SK-N-SH treated with all-trans-retinoic acid at 6 μM for 48 hours (cell line): Measurements from ENCODE around the gene KLHL5.
A peak's percentile ranks its signal among the peaks of the same experiment; 100 is the strongest.
"Not testable (repeated sequence)": the region's sequence is repeated elsewhere in the genome, so short reads cannot be mapped to it uniquely, and the experiment has no call there.

ENCODE experiments used
- ATAC-seq: fragments of 200-7000 bp; cut with Tn5 transposase; 3 replicates; pipeline ENCODE4 v1.9.1; 2020; ENCODE audit warnings: mild to moderate bottlenecking, moderate library complexity
- BACH2 ChIP-seq: fragments of 250-450 bp; sonication (Bioruptor Pico); IDR thresholded peaks from 2 replicates; pipeline ENCODE4 v1.9.0; 2021; ENCODE audit warnings: mild to moderate bottlenecking, borderline replicate concordance
- CREB5 ChIP-seq: fragments of 250-450 bp; sonication (Bioruptor Pico); IDR thresholded peaks from 2 replicates; pipeline ENCODE4 v1.5.1; 2020; ENCODE audit warnings: low read depth, mild to moderate bottlenecking, moderate library complexity
- CSDC2 ChIP-seq: fragments of 250-450 bp; sonication (Bioruptor Pico); IDR thresholded peaks from 2 replicates; pipeline ENCODE4 v1.5.0; 2020; ENCODE audit warnings: mild to moderate bottlenecking, moderate library complexity
- CSRNP3 ChIP-seq: fragments of 250-450 bp; sonication (Bioruptor Pico); IDR thresholded peaks from 2 replicates; pipeline ENCODE4 v1.5.1; 2021; ENCODE audit warnings: mild to moderate bottlenecking, moderate library complexity
- ESRRG ChIP-seq: fragments of 250-450 bp; sonication (Bioruptor Pico); IDR thresholded peaks from 2 replicates; pipeline ENCODE4 v1.6.1; 2021; ENCODE audit warnings: mild to moderate bottlenecking
- GLIS3 ChIP-seq: fragments of 250-450 bp; sonication (Bioruptor Pico); IDR thresholded peaks from 2 replicates; pipeline ENCODE4 v1.5.0; 2020; ENCODE audit warnings: mild to moderate bottlenecking, moderate library complexity
- ISL1 ChIP-seq: fragments of 250-450 bp; sonication (Bioruptor Pico); IDR thresholded peaks from 2 replicates; pipeline ENCODE4 v2.1.2; 2022; ENCODE audit warnings: mild to moderate bottlenecking, moderate library complexity
- OSR1 ChIP-seq: fragments of 250-450 bp; sonication (Bioruptor Pico); IDR thresholded peaks from 2 replicates; pipeline ENCODE4 v1.8.0; 2022; ENCODE audit warnings: moderate library complexity, mild to moderate bottlenecking, inconsistent platforms
- POU6F1 ChIP-seq: fragments of 250-450 bp; sonication (Bioruptor Pico); IDR thresholded peaks from 2 replicates; pipeline ENCODE4 v1.8.0; 2021; ENCODE audit warnings: low read depth, mild to moderate bottlenecking, moderate library complexity, borderline replicate concordance
- RARB ChIP-seq: fragments of 250-450 bp; sonication (Bioruptor Pico); IDR thresholded peaks from 2 replicates; pipeline ENCODE4 v1.8.0; 2021; ENCODE audit warnings: mild to moderate bottlenecking, moderate library complexity
- SNAI2 ChIP-seq: fragments of 250-450 bp; sonication (Bioruptor Pico); IDR thresholded peaks from 2 replicates; pipeline ENCODE4 v1.5.0; 2020; ENCODE audit warnings: mild to moderate bottlenecking, moderate library complexity
- TCF4 ChIP-seq: fragments of 250-450 bp; sonication (Bioruptor Pico); IDR thresholded peaks from 2 replicates; pipeline ENCODE4 v1.8.0; 2021; ENCODE audit warnings: mild to moderate bottlenecking, moderate library complexity, borderline replicate concordance
- TOX ChIP-seq: fragments of 250-450 bp; sonication (Bioruptor Pico); IDR thresholded peaks from 2 replicates; pipeline ENCODE4 v1.8.0; 2021; ENCODE audit warnings: mild to moderate bottlenecking, moderate library complexity, borderline replicate concordance
- TSHZ2 ChIP-seq: fragments of 250-450 bp; sonication (Bioruptor Pico); IDR thresholded peaks from 2 replicates; pipeline ENCODE4 v1.5.0; 2020; ENCODE audit warnings: mild to moderate bottlenecking, moderate library complexity
- ZC3H10 ChIP-seq: fragments of 250-450 bp; sonication (Bioruptor Pico); IDR thresholded peaks from 2 replicates; pipeline ENCODE4 v1.5.1; 2021; ENCODE audit warnings: mild to moderate bottlenecking, moderate library complexity
- ZFP3 ChIP-seq: fragments of 250-450 bp; sonication (Bioruptor Pico); IDR thresholded peaks from 2 replicates; pipeline ENCODE4 v1.5.0; 2020; ENCODE audit warnings: mild to moderate bottlenecking, moderate library complexity
- ZFP30 ChIP-seq: fragments of 450-650 bp; formaldehyde crosslinking; IDR thresholded peaks from 2 replicates; pipeline ENCODE4 v1.5.0; 2022; ENCODE audit warnings: mild to moderate bottlenecking, moderate library complexity
- ZNF565 ChIP-seq: fragments of 450-650 bp; formaldehyde crosslinking; conservative IDR thresholded peaks from 2 replicates; pipeline ENCODE4 v1.5.0; 2020; ENCODE audit warnings: low read depth, mild to moderate bottlenecking, moderate library complexity
- ZNF70 ChIP-seq: fragments of 450-650 bp; formaldehyde crosslinking; IDR thresholded peaks from 2 replicates; pipeline ENCODE4 v1.5.0; 2020; ENCODE audit warnings: mild to moderate bottlenecking, moderate library complexity
- ZNF8 ChIP-seq: fragments of 450-650 bp; formaldehyde crosslinking; IDR thresholded peaks from 2 replicates; pipeline ENCODE4 v1.5.0; 2020; ENCODE audit warnings: mild to moderate bottlenecking, moderate library complexity

The KLHL5 gene

GRCh38 chr4:39026096-39026495 is 35.9 kb upstream of the KLHL5 start:
- ATAC-seq: no peak
- TF ChIP-seq ISL1 (CRISPR knock-in tag) (no peak), ESRRG (no peak), SNAI2 (CRISPR knock-in tag) (no peak), ZNF70 (CRISPR knock-in tag) (no peak), TSHZ2 (CRISPR knock-in tag) (no peak), ZFP3 (no peak)

DNA sequence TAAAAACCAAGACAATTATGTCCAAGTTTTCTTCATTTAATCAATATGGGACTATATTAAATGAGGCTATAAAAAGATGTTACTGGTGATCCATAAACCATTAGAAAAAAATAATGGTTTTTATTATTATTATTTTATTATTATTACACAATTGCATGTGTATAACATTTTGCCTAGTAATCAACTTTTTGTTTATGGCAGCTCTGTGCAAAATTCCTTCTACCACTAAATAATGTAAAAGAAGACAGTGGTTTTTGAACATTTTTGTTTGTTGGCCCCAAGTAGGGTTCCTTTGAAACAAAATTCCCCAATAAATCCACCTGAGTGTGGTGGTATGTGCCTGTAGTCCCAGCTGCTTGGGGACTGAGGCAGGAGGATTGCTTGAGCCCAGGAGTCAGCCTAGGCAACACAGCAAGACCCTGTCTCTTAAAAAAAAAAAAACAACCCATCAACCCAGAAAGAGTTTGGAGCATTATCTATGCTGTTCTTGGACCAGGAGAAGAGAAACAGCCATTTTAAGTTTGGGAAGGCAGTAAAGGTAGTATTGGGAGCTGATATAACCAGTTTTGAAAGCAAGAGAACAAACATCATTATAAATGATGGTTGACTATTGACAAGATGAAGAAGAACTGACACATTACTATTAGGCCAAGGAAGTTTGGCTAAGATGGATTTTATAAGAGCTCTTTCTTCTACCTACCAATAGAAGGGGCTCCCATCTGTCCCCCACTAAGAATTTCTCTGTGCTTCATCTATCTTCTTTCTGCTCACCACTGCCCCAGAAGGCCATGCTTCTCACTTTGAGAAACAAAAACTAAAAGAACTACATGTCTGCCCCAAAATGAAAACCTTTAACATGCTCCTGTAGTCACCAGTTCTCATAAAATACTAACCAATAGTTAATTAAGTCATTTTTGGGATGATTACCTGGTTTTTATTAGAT is 32.0 kb upstream of the KLHL5 start:
- no peak for TF ChIP-seq TCF4 (CRISPR knock-in tag)
- TF ChIP-seq CSRNP3 (CRISPR knock-in tag): no peak
- TF ChIP-seq CREB5: no peak
- no peak for TF ChIP-seq CSDC2
- no peak for TF ChIP-seq ZNF70 (CRISPR knock-in tag)
- TF ChIP-seq RARB (CRISPR knock-in tag): no peak
- no peak for TF ChIP-seq GLIS3 (CRISPR knock-in tag)
- TF ChIP-seq BACH2 (CRISPR knock-in tag): no peak
- TF ChIP-seq POU6F1: no peak
- no peak for TF ChIP-seq ZNF565 (CRISPR knock-in tag)
- TF ChIP-seq ZNF8 (CRISPR knock-in tag): no peak
- no peak for TF ChIP-seq ZFP3
- TF ChIP-seq ZFP30 (CRISPR knock-in tag): no peak
- no peak for ATAC-seq

DNA sequence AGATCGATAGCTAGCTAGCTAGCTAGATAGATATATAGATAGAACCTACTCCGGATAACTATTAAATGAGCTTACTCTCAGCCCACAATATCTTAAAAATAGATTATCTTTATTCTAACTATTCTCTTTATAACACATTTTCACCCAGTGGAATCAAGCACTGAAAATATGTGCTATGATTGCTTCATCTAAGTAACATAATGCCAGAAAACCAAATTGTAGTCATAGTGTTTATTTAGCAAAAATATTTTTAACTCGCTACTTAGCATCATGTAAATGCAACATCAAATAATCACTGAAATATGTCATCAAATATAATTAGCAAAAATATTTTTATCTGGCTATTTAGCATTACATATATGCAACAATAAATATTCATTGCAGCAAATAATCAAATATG is 31.3 kb upstream of the KLHL5 start:
- no peak for ATAC-seq
- TF ChIP-seq TOX (CRISPR knock-in tag) (no peak), RARB (CRISPR knock-in tag) (no peak), CSDC2 (no peak)
- TF ChIP-seq, all 23 proteins: peak for 0

DNA sequence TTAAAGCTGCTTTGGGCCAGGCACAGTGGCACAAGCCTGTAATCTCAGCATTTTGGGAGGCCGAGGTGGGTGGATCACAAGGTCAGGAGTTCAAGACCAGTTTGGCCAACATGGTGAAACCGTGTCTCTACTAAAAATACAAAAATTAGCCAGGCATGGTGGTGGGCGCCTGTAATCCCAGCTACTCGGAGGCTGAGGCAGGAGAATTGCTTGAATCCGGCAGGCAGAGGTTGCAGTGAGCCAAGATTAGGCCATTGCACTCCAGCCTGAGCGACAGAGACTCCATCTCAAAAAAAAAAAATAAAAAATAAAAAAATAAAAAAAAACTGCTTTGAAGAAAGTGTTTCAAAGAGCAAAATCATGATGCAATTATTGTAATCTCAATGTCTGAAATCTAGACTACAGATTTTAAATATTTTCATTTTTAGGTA is 30.4 kb upstream of the KLHL5 start:
- ATAC-seq: not testable (repeated sequence)

DNA sequence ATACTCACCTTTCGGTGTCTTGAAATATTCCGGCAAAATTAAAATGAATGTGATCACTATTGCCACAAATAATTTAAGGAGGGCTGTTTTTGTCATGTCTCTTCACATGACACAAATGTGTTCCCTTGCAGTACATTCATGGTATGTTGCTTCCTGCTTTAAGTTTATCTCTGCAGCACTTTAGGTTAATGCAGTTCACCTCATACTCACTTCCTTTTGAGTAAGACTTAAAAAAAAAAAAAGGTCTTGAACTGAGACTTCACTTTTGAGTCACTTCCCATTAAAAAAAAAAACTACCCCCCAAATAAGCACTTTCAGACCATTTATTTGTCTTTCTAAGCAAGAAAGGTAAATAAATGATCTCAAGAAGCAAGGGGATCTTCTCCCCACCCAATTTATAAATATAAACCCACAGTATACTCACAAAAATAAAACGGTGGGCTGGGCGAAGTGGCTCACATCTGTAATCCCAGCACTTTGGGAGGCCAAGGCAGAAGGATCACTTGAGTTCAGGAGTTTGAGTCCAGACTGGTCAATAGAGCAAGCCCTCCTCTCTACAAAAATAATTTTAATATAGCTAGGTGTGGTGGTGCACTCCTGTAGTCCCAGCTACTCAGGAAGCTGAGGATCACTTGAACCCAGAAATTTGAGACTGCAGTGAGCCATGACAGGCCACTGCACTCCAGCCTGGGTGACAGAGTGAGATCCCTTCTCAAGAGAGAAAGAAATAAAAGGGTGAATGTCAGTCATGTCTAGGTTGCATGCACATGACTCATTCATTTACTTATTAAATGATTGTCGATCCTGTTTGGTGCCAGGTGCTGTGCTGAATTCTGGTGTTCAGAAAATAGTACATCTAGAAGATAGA is 29.6 kb upstream of the KLHL5 start, which contains the start of gene TMEM156:
Gene TMEM156 (minus strand): TSS at position 192 of the 868 bp plus-strand sequence. CDS start 96 bp downstream, at position 96.
- ATAC-seq: 0 out of 3 replicates have a peak, but pooled peaks have one; percentile 40
- TF ChIP-seq POU6F1 (no peak), ZFP3 (no peak), CSDC2 (no peak), OSR1 (CRISPR knock-in tag) (no peak), ZC3H10 (CRISPR knock-in tag) (no peak), RARB (CRISPR knock-in tag) (no peak), ZNF8 (CRISPR knock-in tag) (no peak), BACH2 (CRISPR knock-in tag) (no peak), CREB5 (no peak)
